ENCODE results near the gene SORD.
"Not testable (repeated sequence)": the region's sequence is repeated elsewhere in the genome, so short reads cannot be mapped to it uniquely, and the experiment has no call there.

SORD gene

DNA sequence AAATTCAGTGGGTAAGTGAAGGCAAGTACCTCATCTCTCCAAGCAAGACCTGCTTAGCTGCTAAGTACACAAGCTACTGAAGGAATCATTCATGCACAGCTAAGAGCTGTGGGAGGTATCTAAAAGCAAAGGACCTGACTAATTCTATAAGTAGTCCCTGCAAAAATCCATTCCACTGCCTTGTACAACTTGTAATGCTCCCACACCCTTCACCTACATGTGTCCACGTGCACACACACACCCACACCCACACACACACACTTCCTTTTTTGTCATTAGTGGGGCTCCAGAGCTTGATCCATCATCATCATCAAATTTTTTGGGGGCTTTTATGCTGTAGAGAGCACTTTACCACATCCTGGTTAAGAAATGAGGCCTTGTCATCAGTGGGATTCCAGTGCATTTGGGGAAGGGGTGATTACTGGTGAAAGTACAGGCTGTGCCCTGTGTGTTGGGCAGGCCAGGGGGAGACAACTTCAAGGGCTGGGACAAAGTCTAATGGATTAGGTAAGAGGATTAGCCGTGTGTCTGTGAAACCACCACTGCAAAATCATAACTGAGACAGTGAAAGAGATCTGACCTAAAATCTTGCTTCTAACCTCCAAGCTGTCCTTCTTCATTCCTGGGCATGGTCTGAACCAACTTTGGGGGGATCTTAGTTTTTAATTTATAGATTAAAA, 19.1 kb upstream of the SORD start:
- H2BK12ac ChIP-seq (ENCODE audit: low read length in 2 of 2); H4K8ac ChIP-seq (ENCODE audit: low read length); H3K4me3 ChIP-seq (ENCODE audit: insufficient read depth in 1 of 2, low read depth in 1 of 2, low read length in 2 of 2); H3K79me1 ChIP-seq (replicated peaks; ENCODE audit: low read length, poor library complexity, severe bottlenecking); H3K9me3 ChIP-seq (ENCODE audit: control insufficient read depth, low read length); DNase-seq; H3K18ac ChIP-seq (ENCODE audit: low read depth in 1 of 2, low read length in 2 of 2); H3K9ac ChIP-seq (ENCODE audit: low read length); H3K14ac ChIP-seq (ENCODE audit: low read length in 2 of 2); H2BK5ac ChIP-seq (ENCODE audit: low read depth, low read length, poor library complexity, severe bottlenecking); H4K91ac ChIP-seq (ENCODE audit: low read length); H3K4me1 ChIP-seq (ENCODE audit: control insufficient read depth, insufficient read depth, low read depth, low read length); H2AK5ac ChIP-seq (ENCODE audit: low read length, severe bottlenecking); H3K36me3 ChIP-seq (ENCODE audit: control insufficient read depth in 1 of 2, insufficient read depth in 2 of 2, low read depth in 1 of 2, low read length in 2 of 2); H3K4me2 ChIP-seq (ENCODE audit: low read length, poor library complexity, severe bottlenecking); H2BK15ac ChIP-seq (ENCODE audit: low read depth, poor library complexity, severe bottlenecking); H2AFZ ChIP-seq (ENCODE audit: low read depth, low read length); H3K27ac ChIP-seq (ENCODE audit: low read length, poor library complexity, severe bottlenecking); H3K4ac ChIP-seq (ENCODE audit: low read depth in 1 of 2, low read length in 2 of 2); H2BK120ac ChIP-seq (ENCODE audit: low read depth, low read length); H3K23ac ChIP-seq (ENCODE audit: low read length in 2 of 2): not testable (repeated sequence)
- 50% methylated on average over 1 of the region's 2 CpGs for WGBS
- H3K27me3 ChIP-seq (ENCODE audit: control insufficient read depth in 1 of 2, insufficient read depth in 1 of 2, low read length in 2 of 2), result peaks cover 7 to 12% of the 10 kb centered on the region in 2 experiments

DNA sequence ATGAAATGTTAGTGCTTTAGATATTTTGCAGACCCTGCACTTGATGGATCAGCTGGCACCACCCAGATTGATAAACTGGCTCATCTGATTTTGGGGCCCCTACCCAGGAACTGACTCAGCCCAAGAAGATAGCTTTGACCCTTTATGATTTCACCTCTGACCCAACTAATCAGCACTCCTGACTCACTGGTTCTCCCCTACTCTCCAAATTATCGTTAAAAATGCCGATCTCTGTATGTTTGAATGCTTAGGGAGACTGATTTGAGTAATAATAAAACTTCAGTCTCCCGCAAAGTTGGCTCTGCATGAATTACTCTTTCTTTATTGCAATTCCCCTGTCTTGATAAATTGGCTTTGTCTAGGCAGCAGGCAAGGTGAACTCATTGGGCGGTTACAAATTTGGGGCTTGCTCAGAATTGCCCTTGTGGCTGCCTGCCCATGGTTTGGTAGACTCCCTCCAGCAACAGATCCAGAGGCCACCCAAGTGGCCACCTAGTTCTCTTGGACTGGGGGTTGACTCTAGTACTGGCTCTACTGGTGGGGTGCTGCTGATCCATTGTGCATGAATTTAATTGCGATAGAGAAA, 18.3 kb upstream of the SORD start:
- 89% methylated on average over 3 of the region's 5 CpGs for WGBS
- H4K8ac ChIP-seq (ENCODE audit: low read length); H3K14ac ChIP-seq (ENCODE audit: low read length in 2 of 2): not testable (repeated sequence)

GRCh38 chr15:45009046-45009445, 13.9 kb upstream of the SORD start:
- Histone ChIP-seq H3K23ac (ENCODE audit: low read length in 2 of 2) (no peak overlapping the region), H3K9ac (ENCODE audit: low read length) (no peak overlapping the region), H3K36me3 (ENCODE audit: control insufficient read depth in 1 of 2, insufficient read depth in 2 of 2, low read depth in 1 of 2, low read length in 2 of 2) (no peaks in the 10 kb centered on the region), H3K27me3 (ENCODE audit: control insufficient read depth in 1 of 2, insufficient read depth in 1 of 2, low read length in 2 of 2) (peaks cover 6 to 9% of the 10 kb centered on the region in 2 experiments), H2BK120ac (ENCODE audit: low read depth, low read length) (no peak overlapping the region), H2BK15ac (ENCODE audit: low read depth, poor library complexity, severe bottlenecking) (no peak overlapping the region), H3K27ac (ENCODE audit: low read length, poor library complexity, severe bottlenecking) (no peak overlapping the region), H3K4me2 (ENCODE audit: low read length, poor library complexity, severe bottlenecking) (no peak overlapping the region), H3K79me1 (replicated peaks; ENCODE audit: low read length, poor library complexity, severe bottlenecking) (no peaks in the 10 kb centered on the region), H3K14ac (ENCODE audit: low read length in 2 of 2) (no peak overlapping the region), H2BK12ac (ENCODE audit: low read length in 2 of 2) (no peak overlapping the region), H3K18ac (ENCODE audit: low read depth in 1 of 2, low read length in 2 of 2) (no peak overlapping the region), H4K91ac (ENCODE audit: low read length) (no peak overlapping the region), H3K4me1 (ENCODE audit: control insufficient read depth, insufficient read depth, low read depth, low read length) (no peaks in the 10 kb centered on the region), H4K8ac (ENCODE audit: low read length) (no peak overlapping the region), H2BK5ac (ENCODE audit: low read depth, low read length, poor library complexity, severe bottlenecking) (no peak overlapping the region), H3K9me3 (ENCODE audit: control insufficient read depth, low read length) (no peaks in the 10 kb centered on the region), H2AFZ (ENCODE audit: low read depth, low read length) (no peak overlapping the region), H2AK5ac (ENCODE audit: low read length, severe bottlenecking) (no peak overlapping the region), H3K4ac (ENCODE audit: low read depth in 1 of 2, low read length in 2 of 2) (no peak overlapping the region), H3K4me3 (ENCODE audit: insufficient read depth in 1 of 2, low read depth in 1 of 2, low read length in 2 of 2) (no peak overlapping the region)
- 84% methylated on average over 2 of the region's 2 CpGs for WGBS
- no peak for DNase-seq

More for the DNA sequence above, 18.3 kb upstream of the SORD start:
- H2BK15ac ChIP-seq (ENCODE audit: low read depth, poor library complexity, severe bottlenecking); H3K18ac ChIP-seq (ENCODE audit: low read depth in 1 of 2, low read length in 2 of 2); H3K9ac ChIP-seq (ENCODE audit: low read length); H2BK12ac ChIP-seq (ENCODE audit: low read length in 2 of 2); H3K9me3 ChIP-seq (ENCODE audit: control insufficient read depth, low read length); H3K4me3 ChIP-seq (ENCODE audit: insufficient read depth in 1 of 2, low read depth in 1 of 2, low read length in 2 of 2); H3K36me3 ChIP-seq (ENCODE audit: control insufficient read depth in 1 of 2, insufficient read depth in 2 of 2, low read depth in 1 of 2, low read length in 2 of 2); H3K23ac ChIP-seq (ENCODE audit: low read length in 2 of 2); H2BK5ac ChIP-seq (ENCODE audit: low read depth, low read length, poor library complexity, severe bottlenecking); H3K4ac ChIP-seq (ENCODE audit: low read depth in 1 of 2, low read length in 2 of 2); H2BK120ac ChIP-seq (ENCODE audit: low read depth, low read length); H2AK5ac ChIP-seq (ENCODE audit: low read length, severe bottlenecking); DNase-seq; H4K91ac ChIP-seq (ENCODE audit: low read length); H3K27me3 ChIP-seq (ENCODE audit: control insufficient read depth in 1 of 2, insufficient read depth in 1 of 2, low read length in 2 of 2); H2AFZ ChIP-seq (ENCODE audit: low read depth, low read length); H3K79me1 ChIP-seq (replicated peaks; ENCODE audit: low read length, poor library complexity, severe bottlenecking); H3K27ac ChIP-seq (ENCODE audit: low read length, poor library complexity, severe bottlenecking); H3K4me2 ChIP-seq (ENCODE audit: low read length, poor library complexity, severe bottlenecking); H3K4me1 ChIP-seq (ENCODE audit: control insufficient read depth, insufficient read depth, low read depth, low read length): not testable (repeated sequence)

GRCh38 chr15:45015114-45015513, 7.9 kb upstream of the SORD start:
- not testable (repeated sequence) for H3K14ac ChIP-seq (ENCODE audit: low read length in 2 of 2); H2AFZ ChIP-seq (ENCODE audit: low read depth, low read length); DNase-seq; H2BK5ac ChIP-seq (ENCODE audit: low read depth, low read length, poor library complexity, severe bottlenecking); H3K4ac ChIP-seq (ENCODE audit: low read depth in 1 of 2, low read length in 2 of 2); H3K9ac ChIP-seq (ENCODE audit: low read length); H3K18ac ChIP-seq (ENCODE audit: low read depth in 1 of 2, low read length in 2 of 2); H3K4me1 ChIP-seq (ENCODE audit: control insufficient read depth, insufficient read depth, low read depth, low read length); H3K23ac ChIP-seq (ENCODE audit: low read length in 2 of 2); H2AK5ac ChIP-seq (ENCODE audit: low read length, severe bottlenecking); H3K4me3 ChIP-seq (ENCODE audit: insufficient read depth in 1 of 2, low read depth in 1 of 2, low read length in 2 of 2); H2BK12ac ChIP-seq (ENCODE audit: low read length in 2 of 2); H4K91ac ChIP-seq (ENCODE audit: low read length); H4K8ac ChIP-seq (ENCODE audit: low read length); H3K9me3 ChIP-seq (ENCODE audit: control insufficient read depth, low read length); H2BK15ac ChIP-seq (ENCODE audit: low read depth, poor library complexity, severe bottlenecking); H2BK120ac ChIP-seq (ENCODE audit: low read depth, low read length); H3K79me1 ChIP-seq (replicated peaks; ENCODE audit: low read length, poor library complexity, severe bottlenecking); H3K36me3 ChIP-seq (ENCODE audit: control insufficient read depth in 1 of 2, insufficient read depth in 2 of 2, low read depth in 1 of 2, low read length in 2 of 2); H3K27ac ChIP-seq (ENCODE audit: low read length, poor library complexity, severe bottlenecking); H3K27me3 ChIP-seq (ENCODE audit: control insufficient read depth in 1 of 2, insufficient read depth in 1 of 2, low read length in 2 of 2); H3K4me2 ChIP-seq (ENCODE audit: low read length, poor library complexity, severe bottlenecking)
- 80% methylated on average over 1 of the region's 1 CpG for WGBS
